Panc1 (cell line): ENCODE data around the gene CD14. TPM values are rescaled to one million over a fixed set of nuclear protein-coding genes. Genes with fewer than 3 reads are reported as not detected.

ENCODE experiments used
- ATAC-seq: fragments of 200-7000 bp; cut with Tn5 transposase; 2 replicates; pipeline ENCODE4 v1.9.1; 2020; ENCODE audit warnings: mild to moderate bottlenecking, moderate library complexity
- BruUV-seq: library from RNA; stranded (reverse); fragments of 400-500 nt; replicated peaks from 2 replicates; lab custom pipeline; 2021; lab: Mats Ljungman, UMichigan
- CTCF ChIA-PET: fragments of 300-600 bp; sonication (Branson Sonifier 250); formaldehyde crosslinking; loops from one replicate; lab custom pipeline; 2022; ENCODE audit warnings: antibody characterized with exemption; lab: Charles Lee
- POLR2A ChIA-PET: fragments of 300-600 bp; sonication (Branson Sonifier 250); formaldehyde crosslinking; loops from one replicate; lab custom pipeline; 2022; ENCODE audit warnings: antibody characterized with exemption; lab: Charles Lee
- DNase-seq: peaks from one replicate; pipeline ENCODE4 v3.0.0-alpha.2; 2010; ENCODE audit warnings: low read depth, low spot score
- H3K27ac ChIP-seq: 2 replicates; pipeline ENCODE4 v1.5.1; 2011; ENCODE audit warnings: mild to moderate bottlenecking, low read length, inconsistent platforms
- H3K27me3 ChIP-seq: fragments of 200-500 bp; sonication (Bioruptor generic); 2 replicates; pipeline ENCODE4 v1.6.0; 2014; ENCODE audit warnings: low read length, inconsistent platforms; ENCODE audit not compliant: control insufficient read depth, insufficient read depth
- H3K36me3 ChIP-seq: fragments of 200-500 bp; sonication (Bioruptor generic); 2 replicates; pipeline ENCODE4 v1.5.1; 2014; ENCODE audit warnings: inconsistent platforms, mild to moderate bottlenecking, low read length, moderate library complexity; ENCODE audit not compliant: control insufficient read depth, insufficient read depth
- H3K4me1 ChIP-seq: 2 replicates; pipeline ENCODE4 v1.5.1; 2011; ENCODE audit warnings: inconsistent platforms, mild to moderate bottlenecking, low read length, moderate library complexity; ENCODE audit not compliant: control insufficient read depth, insufficient read depth
- H3K4me3 ChIP-seq, 2 experiments: 2 replicates each; pipeline ENCODE4 v1.5.1; 2011 to 2012; ENCODE audit warnings: low read depth in 2 of 2, low read length in 2 of 2, mild to moderate bottlenecking in 2 of 2, inconsistent platforms in 1 of 2, moderate library complexity in 1 of 2
- H3K9me3 ChIP-seq: fragments of 200-500 bp; sonication (Bioruptor generic); 2 replicates; pipeline ENCODE4 v1.5.1; 2014; ENCODE audit warnings: low read depth, mild to moderate bottlenecking, inconsistent platforms, low read length, moderate library complexity; ENCODE audit not compliant: control insufficient read depth, insufficient read depth
- POLR2AphosphoS5 ChIP-seq: IDR thresholded peaks from 2 replicates; pipeline ENCODE4 v1.6.1; 2012; ENCODE audit warnings: mild to moderate bottlenecking, low read depth, low read length, moderate library complexity
- SIN3A ChIP-seq: IDR thresholded peaks from 2 replicates; pipeline ENCODE4 v1.6.1; 2012; ENCODE audit warnings: low read depth, mild to moderate bottlenecking, low read length, moderate library complexity, borderline replicate concordance; ENCODE audit not compliant: insufficient read depth
- TCF7L2 ChIP-seq: IDR thresholded peaks from 2 replicates; pipeline ENCODE4 v1.6.1; 2011; ENCODE audit warnings: mild to moderate bottlenecking, low read depth, low read length, inconsistent platforms
- in situ Hi-C: cut with HindIII; loops from 2 replicates; pipeline ENCODE4 v1.10.0; 2016; ENCODE audit warnings: low sequenced_read_pairs, low pct_unique_long_range_greater_than_20kb
- intact Hi-C: fragments of 100-400 bp; cut with micrococcal nuclease; formaldehyde crosslinking; loops from one replicate; pipeline ENCODE4 v1.10.0; 2022; ENCODE audit not compliant: unreplicated experiment
- total RNA-seq: library from RNA; stranded (reverse); gene quantifications from one replicate; pipeline ENCODE4 v1.2.1, GENCODE V29; 2021; ENCODE audit not compliant: unreplicated experiment
- TF ChIP-seq, protein P1 (sequence below), 2 experiments: IDR thresholded peaks; 2 replicates each; pipeline ENCODE4 v1.6.1; 2011 to 2012; ENCODE audit warnings: low read depth in 2 of 2, control low read depth in 1 of 2, low read length in 1 of 2, mild to moderate bottlenecking in 1 of 2, moderate library complexity in 1 of 2; ENCODE audit not compliant: insufficient read depth in 1 of 2
- TF ChIP-seq, protein P2 (sequence below): fragments of 450-650 bp; IDR thresholded peaks from 2 replicates; pipeline ENCODE4 v1.5.1; 2017; ENCODE audit warnings: mild to moderate bottlenecking

Gene CD14
- total RNA-seq, 1 experiment from 2014 or later: 2.5 TPM

DNA sequence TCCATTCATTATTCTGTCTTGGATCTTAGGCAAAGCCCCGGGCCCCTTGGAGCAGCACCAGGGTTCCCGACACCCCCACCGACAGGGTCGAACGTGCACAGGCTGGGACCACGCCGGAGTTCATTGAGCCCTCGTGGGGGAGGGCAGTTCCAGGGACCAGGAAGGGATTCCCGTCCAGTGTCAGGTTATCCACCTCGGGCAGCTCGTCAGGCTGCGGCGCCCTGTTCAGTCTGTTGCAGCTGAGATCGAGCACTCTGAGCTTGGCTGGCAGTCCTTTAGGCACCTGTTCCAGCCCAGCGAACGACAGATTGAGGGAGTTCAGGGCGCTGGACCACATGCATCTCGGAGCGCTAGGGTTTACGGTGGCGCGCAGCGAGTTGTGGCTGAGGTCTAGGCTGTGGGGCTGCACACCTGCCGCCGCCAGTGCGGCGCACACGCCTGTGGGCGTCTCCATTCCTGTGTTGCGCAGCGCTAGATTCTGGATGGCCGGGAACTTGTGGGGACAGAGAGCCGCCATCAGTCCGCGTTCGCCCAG lies 1.1 kb downstream of the CD14 start:
- POLR2A ChIA-PET: no interaction called here
- peaks cover 13% of the 10 kb centered on the region; the same call in 1 of the 2 replicates for H3K9me3 ChIP-seq
- no peaks in the 10 kb centered on the region for H3K36me3 ChIP-seq
- H3K27me3 ChIP-seq: no peaks in the 10 kb centered on the region
- in situ Hi-C loops: no loop called here
- no TSS peak for BruUV-seq
- ATAC-seq (peak; percentile 33), DNase-seq (no peak)
- CTCF ChIA-PET: no interaction called here
- TF ChIP-seq SIN3A (no peak), TCF7L2 (no peak), POLR2AphosphoS5 (no peak)
- TF ChIP-seq, protein P1, sequence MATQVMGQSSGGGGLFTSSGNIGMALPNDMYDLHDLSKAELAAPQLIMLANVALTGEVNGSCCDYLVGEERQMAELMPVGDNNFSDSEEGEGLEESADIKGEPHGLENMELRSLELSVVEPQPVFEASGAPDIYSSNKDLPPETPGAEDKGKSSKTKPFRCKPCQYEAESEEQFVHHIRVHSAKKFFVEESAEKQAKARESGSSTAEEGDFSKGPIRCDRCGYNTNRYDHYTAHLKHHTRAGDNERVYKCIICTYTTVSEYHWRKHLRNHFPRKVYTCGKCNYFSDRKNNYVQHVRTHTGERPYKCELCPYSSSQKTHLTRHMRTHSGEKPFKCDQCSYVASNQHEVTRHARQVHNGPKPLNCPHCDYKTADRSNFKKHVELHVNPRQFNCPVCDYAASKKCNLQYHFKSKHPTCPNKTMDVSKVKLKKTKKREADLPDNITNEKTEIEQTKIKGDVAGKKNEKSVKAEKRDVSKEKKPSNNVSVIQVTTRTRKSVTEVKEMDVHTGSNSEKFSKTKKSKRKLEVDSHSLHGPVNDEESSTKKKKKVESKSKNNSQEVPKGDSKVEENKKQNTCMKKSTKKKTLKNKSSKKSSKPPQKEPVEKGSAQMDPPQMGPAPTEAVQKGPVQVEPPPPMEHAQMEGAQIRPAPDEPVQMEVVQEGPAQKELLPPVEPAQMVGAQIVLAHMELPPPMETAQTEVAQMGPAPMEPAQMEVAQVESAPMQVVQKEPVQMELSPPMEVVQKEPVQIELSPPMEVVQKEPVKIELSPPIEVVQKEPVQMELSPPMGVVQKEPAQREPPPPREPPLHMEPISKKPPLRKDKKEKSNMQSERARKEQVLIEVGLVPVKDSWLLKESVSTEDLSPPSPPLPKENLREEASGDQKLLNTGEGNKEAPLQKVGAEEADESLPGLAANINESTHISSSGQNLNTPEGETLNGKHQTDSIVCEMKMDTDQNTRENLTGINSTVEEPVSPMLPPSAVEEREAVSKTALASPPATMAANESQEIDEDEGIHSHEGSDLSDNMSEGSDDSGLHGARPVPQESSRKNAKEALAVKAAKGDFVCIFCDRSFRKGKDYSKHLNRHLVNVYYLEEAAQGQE (IDR thresholded peaks at IDR 0.05; ENCODE audit: insufficient read depth in 1 of 2, low read depth in 2 of 2, low read length in 1 of 2): no peak
- TF ChIP-seq, protein P2, sequence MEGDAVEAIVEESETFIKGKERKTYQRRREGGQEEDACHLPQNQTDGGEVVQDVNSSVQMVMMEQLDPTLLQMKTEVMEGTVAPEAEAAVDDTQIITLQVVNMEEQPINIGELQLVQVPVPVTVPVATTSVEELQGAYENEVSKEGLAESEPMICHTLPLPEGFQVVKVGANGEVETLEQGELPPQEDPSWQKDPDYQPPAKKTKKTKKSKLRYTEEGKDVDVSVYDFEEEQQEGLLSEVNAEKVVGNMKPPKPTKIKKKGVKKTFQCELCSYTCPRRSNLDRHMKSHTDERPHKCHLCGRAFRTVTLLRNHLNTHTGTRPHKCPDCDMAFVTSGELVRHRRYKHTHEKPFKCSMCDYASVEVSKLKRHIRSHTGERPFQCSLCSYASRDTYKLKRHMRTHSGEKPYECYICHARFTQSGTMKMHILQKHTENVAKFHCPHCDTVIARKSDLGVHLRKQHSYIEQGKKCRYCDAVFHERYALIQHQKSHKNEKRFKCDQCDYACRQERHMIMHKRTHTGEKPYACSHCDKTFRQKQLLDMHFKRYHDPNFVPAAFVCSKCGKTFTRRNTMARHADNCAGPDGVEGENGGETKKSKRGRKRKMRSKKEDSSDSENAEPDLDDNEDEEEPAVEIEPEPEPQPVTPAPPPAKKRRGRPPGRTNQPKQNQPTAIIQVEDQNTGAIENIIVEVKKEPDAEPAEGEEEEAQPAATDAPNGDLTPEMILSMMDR: no peak
- H3K4me3 ChIP-seq: peak overlapping the region; percentile 41 to 54
- no peak overlapping the region for H3K27ac ChIP-seq
- intact Hi-C loops: no loop called here
- peaks cover 8% of the 10 kb centered on the region for H3K4me1 ChIP-seq

DNA sequence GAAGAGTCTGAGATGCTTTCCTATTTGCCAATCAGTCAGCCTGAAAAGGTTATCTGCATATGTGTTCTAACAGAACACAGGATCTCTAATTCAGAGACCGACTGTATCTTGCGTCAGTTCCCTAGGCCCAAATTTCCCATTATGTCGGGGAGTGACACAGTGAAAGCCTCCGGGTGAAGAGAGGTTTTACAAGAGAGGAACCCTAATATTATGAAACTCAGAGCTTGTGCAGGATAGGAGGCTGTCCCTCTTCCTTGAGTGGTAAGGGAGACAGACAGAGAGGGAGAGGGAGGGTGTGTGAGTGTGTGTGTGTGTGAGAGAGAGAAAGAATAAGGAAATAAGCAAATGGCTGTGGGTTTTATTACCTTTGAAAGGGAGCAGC lies 1.9 kb downstream of the CD14 start:
- H3K27me3 ChIP-seq: no peaks in the 10 kb centered on the region
- in situ Hi-C loops: no loop called here
- no peaks in the 10 kb centered on the region for H3K36me3 ChIP-seq
- no peak for TF ChIP-seq POLR2AphosphoS5
- TF ChIP-seq, protein P2: no peak
- intact Hi-C loops: no loop called here
- DNase-seq: no peak
- H3K4me1 ChIP-seq: peaks cover 8% of the 10 kb centered on the region
- H3K9me3 ChIP-seq: peaks cover 15% of the 10 kb centered on the region; the same call in 1 of the 2 replicates
- ATAC-seq: no peak
- ChIA-PET CTCF (no interaction called here), POLR2A (no interaction called here)
- no peak overlapping the region for H3K27ac ChIP-seq
- BruUV-seq: no TSS peak
- H3K4me3 ChIP-seq: no peak overlapping the region
